HG02610 (cell line): ENCODE data around the gene CASP2.

ENCODE experiments used
- ATAC-seq: cut with Tn5 transposase; IDR thresholded peaks from one replicate; pipeline ENCODE4 v1.9.1; 2021; ENCODE audit warnings: mild to moderate bottlenecking, moderate library complexity; ENCODE audit not compliant: unreplicated experiment

CASP2 gene

GRCh38 chr7:143287935-143288826, at the start of gene CASP2:
Gene CASP2, plus strand, starts transcription at chr7:143288351. Its CDS starts 105 bp downstream, at chr7:143288456.
- ATAC-seq = peak; percentile 93

- ATAC-seq = no peak
Observed at GRCh38 chr7:143239813-143240212, 48.3 kb upstream of the CASP2 start.

GRCh38 chr7:143240291-143241168, 47.6 kb upstream of the CASP2 start:
- peak; percentile 91 for ATAC-seq

GRCh38 chr7:143242306-143242705, 45.8 kb upstream of the CASP2 start:
- no peak for ATAC-seq

- no peak for ATAC-seq
Observed at GRCh38 chr7:143243111-143243510, 45.0 kb upstream of the CASP2 start.

GRCh38 chr7:143243614-143244013, 44.5 kb upstream of the CASP2 start:
- no peak for ATAC-seq

- no peak for ATAC-seq
Observed at GRCh38 chr7:143244321-143244720, 43.8 kb upstream of the CASP2 start.

- no peak for ATAC-seq
Observed at GRCh38 chr7:143245123-143245522, 43.0 kb upstream of the CASP2 start.

- no peak for ATAC-seq
Observed at GRCh38 chr7:143247372-143247771, 40.8 kb upstream of the CASP2 start.

GRCh38 chr7:143248761-143249354, 39.3 kb upstream of the CASP2 start:
- ATAC-seq = no peak

GRCh38 chr7:143250199-143250598, 38.0 kb upstream of the CASP2 start:
- ATAC-seq = no peak

- ATAC-seq = no peak
Observed at GRCh38 chr7:143250822-143251221, 37.3 kb upstream of the CASP2 start.

GRCh38 chr7:143252006-143252405, 36.1 kb upstream of the CASP2 start:
- no peak for ATAC-seq

GRCh38 chr7:143255564-143255963, 32.6 kb upstream of the CASP2 start:
- ATAC-seq = no peak

GRCh38 chr7:143256325-143256724, 31.8 kb upstream of the CASP2 start:
- no peak for ATAC-seq

- peak; percentile 74 for ATAC-seq
Observed at GRCh38 chr7:143256932-143257331, 31.2 kb upstream of the CASP2 start.

GRCh38 chr7:143257501-143257900, 30.6 kb upstream of the CASP2 start:
- no peak for ATAC-seq

GRCh38 chr7:143258831-143259230, 29.3 kb upstream of the CASP2 start:
- ATAC-seq = no peak

- ATAC-seq = no peak
Observed at GRCh38 chr7:143259765-143260164, 28.4 kb upstream of the CASP2 start.

GRCh38 chr7:143261901-143262300, 26.2 kb upstream of the CASP2 start:
- ATAC-seq = no peak
